GM23338 (cell line): Measurements from ENCODE around the gene INPPL1. TPM values are rescaled to one million over a fixed set of nuclear protein-coding genes. Genes with fewer than 3 reads are reported as not detected.

Experiments used
- ATAC-seq: fragments of 200-7000 bp; cut with Tn5 transposase; 3 replicates; pipeline ENCODE4 v1.9.1; 2020
- DNase-seq: peaks from one replicate; pipeline ENCODE4 v3.0.0-alpha.2; 2015; ENCODE audit warnings: low spot score
- H2AFZ ChIP-seq: fragments of 200-600 bp; sonication (generic); 2 replicates; pipeline ENCODE4 v1.8.0; 2016; ENCODE audit warnings: antibody characterized with exemption, mild to moderate bottlenecking, moderate library complexity
- H3F3A ChIP-seq: fragments of 200-600 bp; sonication (generic); replicated peaks from 2 replicates; pipeline ENCODE4 v1.8.0; 2017; ENCODE audit warnings: antibody characterized with exemption, mixed run types, low read depth
- H3K27ac ChIP-seq: fragments of 200-600 bp; sonication (generic); 2 replicates; pipeline ENCODE4 v1.6.1; 2016; ENCODE audit warnings: low read depth
- H3K27me3 ChIP-seq: fragments of 200-600 bp; sonication (generic); 2 replicates; pipeline ENCODE4 v1.8.0; 2016; ENCODE audit warnings: mild to moderate bottlenecking, mixed run types, moderate library complexity; ENCODE audit not compliant: insufficient read depth
- H3K36me3 ChIP-seq: fragments of 200-600 bp; sonication (generic); 2 replicates; pipeline ENCODE4 v1.8.0; 2016; ENCODE audit warnings: mild to moderate bottlenecking; ENCODE audit not compliant: insufficient read depth
- H3K4me1 ChIP-seq: fragments of 200-600 bp; sonication (generic); 2 replicates; pipeline ENCODE4 v1.8.0; 2016; ENCODE audit warnings: mild to moderate bottlenecking, moderate library complexity; ENCODE audit not compliant: insufficient read depth
- H3K4me2 ChIP-seq: fragments of 200-600 bp; sonication (generic); 2 replicates; pipeline ENCODE4 v1.7.1; 2017; ENCODE audit warnings: mixed run types
- H3K4me3 ChIP-seq: fragments of 200-600 bp; sonication (generic); 2 replicates; pipeline ENCODE4 v1.6.1; 2016; ENCODE audit warnings: mixed run types
- H3K79me2 ChIP-seq: fragments of 200-600 bp; sonication (generic); replicated peaks from 2 replicates; pipeline ENCODE4 v1.8.0; 2017; ENCODE audit warnings: mild to moderate bottlenecking; ENCODE audit not compliant: insufficient read depth
- H3K9me2 ChIP-seq: fragments of 200-600 bp; sonication (generic); 2 replicates; pipeline ENCODE4 v1.8.0; 2017; ENCODE audit not compliant: insufficient read depth
- H4K20me1 ChIP-seq: fragments of 200-600 bp; sonication (generic); replicated peaks from 2 replicates; pipeline ENCODE4 v1.8.0; 2017; ENCODE audit warnings: mild to moderate bottlenecking; ENCODE audit not compliant: insufficient read depth
- H3K27ac Mint-ChIP-seq: 2 replicates; pipeline ENCODE4 v1.8.0; 2020; ENCODE audit warnings: inconsistent platforms, mild to moderate bottlenecking, moderate library complexity, mixed read lengths
- H3K27me3 Mint-ChIP-seq: 3 replicates; pipeline ENCODE4 v1.8.0; 2022; ENCODE audit warnings: low read depth, mild to moderate bottlenecking, moderate library complexity, mixed read lengths, inconsistent platforms; ENCODE audit not compliant: insufficient read depth, poor library complexity
- H3K36me3 Mint-ChIP-seq: 3 replicates; pipeline ENCODE4 v1.8.0; 2021; ENCODE audit warnings: low read depth, mild to moderate bottlenecking, inconsistent platforms, moderate library complexity, mixed read lengths
- H3K4me1 Mint-ChIP-seq: 3 replicates; pipeline ENCODE4 v1.8.0; 2020; ENCODE audit warnings: mild to moderate bottlenecking, inconsistent platforms, mixed read lengths
- H3K4me3 Mint-ChIP-seq: 3 replicates; pipeline ENCODE4 v1.8.0; 2021; ENCODE audit warnings: moderate library complexity, mild to moderate bottlenecking, inconsistent platforms, mixed read lengths
- H3K9me3 Mint-ChIP-seq: 3 replicates; pipeline ENCODE4 v1.8.0; 2020; ENCODE audit warnings: moderate library complexity, mild to moderate bottlenecking, inconsistent platforms, mixed read lengths
- CREB1 ChIP-seq: fragments of 250-450 bp; sonication (Bioruptor Pico); IDR thresholded peaks from 2 replicates; pipeline ENCODE4 v1.5.0; 2020; ENCODE audit warnings: low read depth, mild to moderate bottlenecking, moderate library complexity
- ETS1 ChIP-seq: IDR thresholded peaks from 2 replicates; pipeline ENCODE4 v1.6.1; 2016; ENCODE audit warnings: antibody characterized with exemption
- EZH2phosphoT487 ChIP-seq: fragments of 200-600 bp; sonication (generic); IDR thresholded peaks from one replicate; pipeline ENCODE4 v1.8.1; 2018; ENCODE audit warnings: antibody characterized with exemption; ENCODE audit not compliant: unreplicated experiment
- JUNB ChIP-seq: IDR thresholded peaks from one replicate; pipeline ENCODE4 v1.6.1; 2016; ENCODE audit warnings: antibody characterized with exemption; ENCODE audit not compliant: unreplicated experiment
- POLR2AphosphoS5 ChIP-seq: IDR thresholded peaks from 2 replicates; pipeline ENCODE4 v1.6.1; 2016; ENCODE audit warnings: antibody characterized with exemption, low read depth
- STAT1 ChIP-seq: IDR thresholded peaks from one replicate; pipeline ENCODE4 v1.6.1; 2016; ENCODE audit warnings: antibody characterized with exemption; ENCODE audit not compliant: unreplicated experiment
- ZNF114 ChIP-seq: fragments of 250-450 bp; sonication (Bioruptor Pico); IDR thresholded peaks from 2 replicates; pipeline ENCODE4 v1.5.0; 2020; ENCODE audit warnings: mild to moderate bottlenecking, moderate library complexity
- ZNF331 ChIP-seq: fragments of 250-450 bp; sonication (Bioruptor Pico); IDR thresholded peaks from 2 replicates; pipeline ENCODE4 v1.5.0; 2020; ENCODE audit warnings: low read depth, mild to moderate bottlenecking, moderate library complexity
- polyA plus RNA-seq: library from polyadenylated mRNA; unstranded; fragments of >200 nt; fragmentation: Nextera tagmentation; extraction: Ambion mirVana; gene quantifications from 2 replicates; pipeline ENCODE4 v1.2.1, GENCODE V29; 2016
- total RNA-seq: library from RNA; depleted of rRNA; stranded (reverse); fragments of >200 nt; shearing (Covaris generic); gene quantifications from 2 replicates; pipeline ENCODE4 v1.2.3, GENCODE V29; 2014
- TF ChIP-seq, protein P1 (sequence below): IDR thresholded peaks from one replicate; pipeline ENCODE4 v1.6.1; 2018; ENCODE audit warnings: antibody characterized with exemption; ENCODE audit not compliant: unreplicated experiment
- TF ChIP-seq, protein P2 (sequence below), 2 experiments: fragments of 200-600 bp in 1 of 2; sonication (generic) in 1 of 2; conservative IDR thresholded peaks; 2 replicates each; pipeline versions ENCODE4 v1.5.1 to v1.6.1; 2016 to 2017; ENCODE audit warnings: antibody characterized with exemption in 2 of 2, low read depth in 2 of 2, mild to moderate bottlenecking in 2 of 2, moderate library complexity in 1 of 2

Gene INPPL1
- total and polyA plus RNA-seq, 2 experiments from 2014 or later = 21.5 to 54.7 TPM

DNA sequence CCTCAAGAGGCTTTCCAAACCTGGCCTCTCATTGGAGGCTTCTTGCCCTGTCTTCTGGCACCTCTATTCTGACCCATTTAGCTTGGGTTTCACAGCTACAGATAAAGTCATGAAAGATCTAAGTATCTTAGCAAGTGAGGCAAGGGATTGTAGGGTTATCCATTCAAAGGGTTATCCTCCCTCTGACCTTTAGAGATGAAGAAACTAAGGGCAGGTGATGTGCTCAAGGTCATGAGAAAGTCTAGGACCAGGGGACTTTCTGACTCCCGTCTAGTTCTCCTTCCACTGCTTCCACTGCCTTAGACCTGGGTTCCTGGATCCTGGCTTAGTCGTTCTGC lies 12.2 kb downstream of the INPPL1 start (continued):
- TF ChIP-seq ETS1 (no peak), ZNF331 (CRISPR knock-in tag) (no peak), CREB1 (CRISPR knock-in tag) (no peak), JUNB (no peak), STAT1 (no peak), POLR2AphosphoS5 (no peak), EZH2phosphoT487 (no peak), ZNF114 (CRISPR knock-in tag) (no peak)
- TF ChIP-seq, protein P1, sequence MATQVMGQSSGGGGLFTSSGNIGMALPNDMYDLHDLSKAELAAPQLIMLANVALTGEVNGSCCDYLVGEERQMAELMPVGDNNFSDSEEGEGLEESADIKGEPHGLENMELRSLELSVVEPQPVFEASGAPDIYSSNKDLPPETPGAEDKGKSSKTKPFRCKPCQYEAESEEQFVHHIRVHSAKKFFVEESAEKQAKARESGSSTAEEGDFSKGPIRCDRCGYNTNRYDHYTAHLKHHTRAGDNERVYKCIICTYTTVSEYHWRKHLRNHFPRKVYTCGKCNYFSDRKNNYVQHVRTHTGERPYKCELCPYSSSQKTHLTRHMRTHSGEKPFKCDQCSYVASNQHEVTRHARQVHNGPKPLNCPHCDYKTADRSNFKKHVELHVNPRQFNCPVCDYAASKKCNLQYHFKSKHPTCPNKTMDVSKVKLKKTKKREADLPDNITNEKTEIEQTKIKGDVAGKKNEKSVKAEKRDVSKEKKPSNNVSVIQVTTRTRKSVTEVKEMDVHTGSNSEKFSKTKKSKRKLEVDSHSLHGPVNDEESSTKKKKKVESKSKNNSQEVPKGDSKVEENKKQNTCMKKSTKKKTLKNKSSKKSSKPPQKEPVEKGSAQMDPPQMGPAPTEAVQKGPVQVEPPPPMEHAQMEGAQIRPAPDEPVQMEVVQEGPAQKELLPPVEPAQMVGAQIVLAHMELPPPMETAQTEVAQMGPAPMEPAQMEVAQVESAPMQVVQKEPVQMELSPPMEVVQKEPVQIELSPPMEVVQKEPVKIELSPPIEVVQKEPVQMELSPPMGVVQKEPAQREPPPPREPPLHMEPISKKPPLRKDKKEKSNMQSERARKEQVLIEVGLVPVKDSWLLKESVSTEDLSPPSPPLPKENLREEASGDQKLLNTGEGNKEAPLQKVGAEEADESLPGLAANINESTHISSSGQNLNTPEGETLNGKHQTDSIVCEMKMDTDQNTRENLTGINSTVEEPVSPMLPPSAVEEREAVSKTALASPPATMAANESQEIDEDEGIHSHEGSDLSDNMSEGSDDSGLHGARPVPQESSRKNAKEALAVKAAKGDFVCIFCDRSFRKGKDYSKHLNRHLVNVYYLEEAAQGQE = no peak
- TF ChIP-seq, protein P2, sequence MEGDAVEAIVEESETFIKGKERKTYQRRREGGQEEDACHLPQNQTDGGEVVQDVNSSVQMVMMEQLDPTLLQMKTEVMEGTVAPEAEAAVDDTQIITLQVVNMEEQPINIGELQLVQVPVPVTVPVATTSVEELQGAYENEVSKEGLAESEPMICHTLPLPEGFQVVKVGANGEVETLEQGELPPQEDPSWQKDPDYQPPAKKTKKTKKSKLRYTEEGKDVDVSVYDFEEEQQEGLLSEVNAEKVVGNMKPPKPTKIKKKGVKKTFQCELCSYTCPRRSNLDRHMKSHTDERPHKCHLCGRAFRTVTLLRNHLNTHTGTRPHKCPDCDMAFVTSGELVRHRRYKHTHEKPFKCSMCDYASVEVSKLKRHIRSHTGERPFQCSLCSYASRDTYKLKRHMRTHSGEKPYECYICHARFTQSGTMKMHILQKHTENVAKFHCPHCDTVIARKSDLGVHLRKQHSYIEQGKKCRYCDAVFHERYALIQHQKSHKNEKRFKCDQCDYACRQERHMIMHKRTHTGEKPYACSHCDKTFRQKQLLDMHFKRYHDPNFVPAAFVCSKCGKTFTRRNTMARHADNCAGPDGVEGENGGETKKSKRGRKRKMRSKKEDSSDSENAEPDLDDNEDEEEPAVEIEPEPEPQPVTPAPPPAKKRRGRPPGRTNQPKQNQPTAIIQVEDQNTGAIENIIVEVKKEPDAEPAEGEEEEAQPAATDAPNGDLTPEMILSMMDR (conservative IDR thresholded peaks at IDR 0.05; ENCODE audit: low read depth in 2 of 2) = no peak

DNA sequence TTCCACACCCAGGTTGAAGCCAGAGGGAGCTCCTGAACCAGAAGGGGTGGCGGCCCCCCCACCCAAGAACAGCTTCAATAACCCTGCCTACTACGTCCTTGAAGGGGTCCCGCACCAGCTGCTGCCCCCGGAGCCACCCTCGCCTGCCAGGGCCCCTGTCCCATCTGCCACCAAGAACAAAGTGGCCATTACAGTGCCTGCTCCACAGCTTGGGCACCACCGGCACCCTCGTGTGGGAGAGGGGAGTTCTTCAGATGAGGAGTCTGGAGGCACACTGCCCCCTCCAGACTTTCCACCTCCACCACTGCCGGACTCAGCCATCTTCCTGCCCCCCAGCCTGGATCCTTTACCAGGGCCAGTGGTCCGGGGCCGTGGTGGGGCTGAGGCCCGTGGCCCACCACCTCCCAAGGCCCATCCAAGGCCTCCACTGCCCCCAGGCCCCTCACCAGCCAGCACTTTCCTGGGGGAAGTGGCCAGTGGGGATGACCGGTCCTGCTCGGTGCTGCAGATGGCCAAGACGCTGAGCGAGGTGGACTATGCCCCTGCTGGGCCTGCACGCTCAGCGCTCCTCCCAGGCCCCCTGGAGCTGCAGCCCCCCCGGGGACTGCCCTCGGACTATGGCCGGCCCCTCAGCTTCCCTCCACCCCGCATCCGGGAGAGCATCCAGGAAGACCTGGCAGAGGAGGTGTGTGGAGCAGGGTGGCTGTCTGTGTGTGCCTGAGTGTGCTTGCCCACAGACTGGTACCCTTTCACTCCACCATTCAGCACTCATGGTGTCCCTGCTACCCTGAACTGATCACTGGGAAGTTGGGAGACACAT lies 12.8 kb downstream of the INPPL1 start:
- Histone ChIP-seq H3K4me1 (peaks cover 22% of the 10 kb centered on the region), H3K79me2 (no peaks in the 10 kb centered on the region), H3K27me3 (peaks cover 41% of the 10 kb centered on the region), H3K4me3 (peak overlapping the region; percentile 39; the same call in 1 of the 2 replicates), H3K27ac (no peak overlapping the region), H3K9me2 (no peaks in the 10 kb centered on the region), H4K20me1 (peaks cover 1% of the 10 kb centered on the region), H2AFZ (no peak overlapping the region), H3K4me2 (peak overlapping the region; percentile 94), H3K36me3 (no peaks in the 10 kb centered on the region), H3F3A (no peaks in the 10 kb centered on the region)
- no peak overlapping the region for H3K27ac Mint-ChIP-seq
- no peak for DNase-seq
- peaks cover 45% of the 10 kb centered on the region for H3K27me3 Mint-ChIP-seq
- H3K9me3 Mint-ChIP-seq = peaks cover 4% of the 10 kb centered on the region; the same call in 2 of the 3 replicates
- H3K4me3 Mint-ChIP-seq = no peak overlapping the region
- peaks cover 34% of the 10 kb centered on the region for H3K4me1 Mint-ChIP-seq
- H3K36me3 Mint-ChIP-seq = peaks cover 47% of the 10 kb centered on the region
- peak; percentile 0; the same call in 2 of the 3 replicates for ATAC-seq
- TF ChIP-seq, protein P2 (conservative IDR thresholded peaks at IDR 0.05; ENCODE audit: low read depth in 2 of 2) = peak in 1 of 2 experiments; percentile 14; a peak in 1 of 4 replicates
- no peak for TF ChIP-seq STAT1
- TF ChIP-seq EZH2phosphoT487 = no peak
